Smooth muscle cell (in vitro differentiated cells): Measurements from ENCODE around the gene SEPTIN12. TPM values are rescaled to one million over a fixed set of nuclear protein-coding genes. Genes with fewer than 3 reads are reported as not detected.

Experiments used
- DNase-seq: peaks from one replicate; lab custom pipeline; 2025; ENCODE audit not compliant: unreplicated experiment; lab: John Stamatoyannopoulos, UW
- H2AFZ ChIP-seq: fragments of 200-600 bp; sonication (generic); 2 replicates; pipeline ENCODE4 v1.6.0; 2016; ENCODE audit warnings: antibody characterized with exemption, low read depth, mild to moderate bottlenecking
- H3F3A ChIP-seq: fragments of 200-600 bp; sonication (generic); 2 replicates; pipeline ENCODE4 v1.6.0; 2017; ENCODE audit warnings: antibody characterized with exemption, low read depth
- H3K27ac ChIP-seq: fragments of 200-600 bp; sonication (generic); 2 replicates; pipeline ENCODE4 v1.5.1; 2016; ENCODE audit warnings: low read depth, mild to moderate bottlenecking
- H3K27me3 ChIP-seq: fragments of 200-600 bp; sonication (generic); 2 replicates; pipeline ENCODE4 v1.6.1; 2016; ENCODE audit warnings: low read depth, mild to moderate bottlenecking
- H3K36me3 ChIP-seq: fragments of 200-600 bp; sonication (generic); 2 replicates; pipeline ENCODE4 v1.5.1; 2016; ENCODE audit warnings: low read depth
- H3K4me1 ChIP-seq: fragments of 200-600 bp; sonication (generic); 2 replicates; pipeline ENCODE4 v1.5.1; 2016; ENCODE audit warnings: low read depth
- H3K4me2 ChIP-seq: fragments of 200-600 bp; sonication (generic); 2 replicates; pipeline ENCODE4 v1.6.0; 2016; ENCODE audit warnings: mild to moderate bottlenecking
- H3K4me3 ChIP-seq: fragments of 200-600 bp; sonication (generic); 2 replicates; pipeline ENCODE4 v1.5.1; 2016; ENCODE audit warnings: mild to moderate bottlenecking
- H3K79me2 ChIP-seq: fragments of 200-600 bp; sonication (generic); 2 replicates; pipeline ENCODE4 v1.6.0; 2016; ENCODE audit warnings: low read depth, mild to moderate bottlenecking
- H3K9ac ChIP-seq: fragments of 200-600 bp; sonication (generic); 2 replicates; pipeline ENCODE4 v1.6.0; 2016; ENCODE audit warnings: low read depth
- H3K9me3 ChIP-seq: fragments of 200-600 bp; sonication (generic); replicated peaks from 2 replicates; pipeline ENCODE4 v1.5.1; 2016; ENCODE audit warnings: low read depth
- H4K20me1 ChIP-seq: fragments of 200-600 bp; sonication (generic); 2 replicates; pipeline ENCODE4 v1.6.0; 2016; ENCODE audit warnings: low read depth
- WGBS: methylation state at CpG from one replicate; pipeline ENCODE4 v1.1.7; 2016; ENCODE audit warnings: low lambda C conversion rate; 5-methylcytosine and 5-hydroxymethylcytosine counted together
- polyA plus RNA-seq: library from polyadenylated mRNA; unstranded; fragments of >200 nt; fragmentation: Nextera tagmentation; extraction: Ambion mirVana; gene quantifications from 2 replicates; pipeline ENCODE4 v1.2.1, GENCODE V29; 2016
- total RNA-seq: library from RNA; depleted of rRNA; stranded (reverse); fragments of >200 nt; gene quantifications from 2 replicates; pipeline ENCODE4 v1.2.3, GENCODE V29; 2014
- TF ChIP-seq, protein P1 (sequence below): fragments of 200-600 bp; sonication (generic); IDR thresholded peaks from 2 replicates; pipeline ENCODE4 v1.5.1; 2017; ENCODE audit warnings: borderline replicate concordance, mild to moderate bottlenecking, antibody characterized with exemption; ENCODE audit not compliant: insufficient read depth, poor library complexity, severe bottlenecking

SEPTIN12 gene
- total and polyA plus RNA-seq, 2 experiments from 2014 or later = not detected

DNA sequence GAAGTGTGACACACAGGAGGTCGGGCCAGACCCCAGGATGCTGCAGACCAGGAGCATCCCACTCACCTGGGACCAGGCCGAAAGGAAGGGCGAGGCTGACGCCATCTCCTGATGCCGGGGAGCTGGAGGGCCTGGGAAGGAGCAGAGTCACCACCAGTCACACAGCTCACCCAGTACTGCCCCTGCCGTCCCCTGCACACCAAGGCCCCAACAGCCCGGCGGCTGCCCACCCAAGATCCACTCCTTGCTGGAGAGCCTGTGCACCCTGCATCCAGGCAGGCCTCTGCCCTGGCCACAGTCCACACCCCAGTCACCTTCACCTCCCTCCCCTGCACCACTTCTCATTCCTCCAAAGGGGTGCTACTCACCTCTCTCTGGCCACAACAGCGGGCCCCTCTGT is 25.9 kb downstream of the SEPTIN12 start:
- no peaks in the 10 kb centered on the region for H3K36me3 ChIP-seq

DNA sequence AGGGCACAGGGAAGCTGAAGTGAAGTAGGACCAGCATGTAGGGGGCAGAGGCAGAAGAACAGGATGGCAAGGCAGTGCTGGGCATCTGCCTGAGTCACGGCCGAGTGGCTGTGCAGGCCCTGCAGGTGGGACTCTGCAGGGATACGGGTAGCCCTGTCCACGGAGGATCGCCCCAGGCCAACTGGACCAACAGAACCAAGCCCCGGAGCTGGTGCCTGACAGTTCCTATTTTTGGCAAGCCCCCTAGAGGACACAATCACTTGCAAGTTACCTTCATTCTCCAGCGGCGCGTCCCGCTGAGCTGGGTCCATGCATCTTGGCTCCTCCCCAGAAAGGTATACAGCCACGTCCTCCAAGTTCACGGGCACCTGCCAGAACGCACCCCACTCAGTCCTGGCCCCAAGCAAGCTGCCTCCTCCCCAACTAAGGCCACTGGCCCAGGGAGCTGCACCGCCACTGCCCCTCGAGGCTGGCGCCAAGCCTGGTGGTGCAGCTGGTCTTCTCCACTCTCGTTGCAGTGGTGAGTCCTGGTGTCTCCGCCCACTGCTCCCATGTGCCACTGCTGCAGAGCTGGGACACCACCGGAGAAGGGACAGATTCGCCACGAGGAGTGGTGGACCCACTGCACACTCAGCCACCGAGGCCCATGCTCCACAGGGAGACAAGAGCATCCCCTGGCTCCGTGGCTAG is 27.8 kb downstream of the SEPTIN12 start:
- Histone ChIP-seq H3K9ac (no peak overlapping the region), H3K36me3 (peaks cover 6% of the 10 kb centered on the region), H3K9me3 (no peaks in the 10 kb centered on the region), H3K4me2 (no peak overlapping the region), H3K79me2 (peaks cover 11% of the 10 kb centered on the region), H3K27me3 (no peaks in the 10 kb centered on the region), H3K4me1 (no peaks in the 10 kb centered on the region), H3K27ac (no peak overlapping the region), H4K20me1 (no peaks in the 10 kb centered on the region), H3F3A (no peaks in the 10 kb centered on the region), H2AFZ (no peak overlapping the region), H3K4me3 (no peak overlapping the region)
- 94% methylated on average over 23 of the region's 23 CpGs for WGBS
- TF ChIP-seq, protein P1, sequence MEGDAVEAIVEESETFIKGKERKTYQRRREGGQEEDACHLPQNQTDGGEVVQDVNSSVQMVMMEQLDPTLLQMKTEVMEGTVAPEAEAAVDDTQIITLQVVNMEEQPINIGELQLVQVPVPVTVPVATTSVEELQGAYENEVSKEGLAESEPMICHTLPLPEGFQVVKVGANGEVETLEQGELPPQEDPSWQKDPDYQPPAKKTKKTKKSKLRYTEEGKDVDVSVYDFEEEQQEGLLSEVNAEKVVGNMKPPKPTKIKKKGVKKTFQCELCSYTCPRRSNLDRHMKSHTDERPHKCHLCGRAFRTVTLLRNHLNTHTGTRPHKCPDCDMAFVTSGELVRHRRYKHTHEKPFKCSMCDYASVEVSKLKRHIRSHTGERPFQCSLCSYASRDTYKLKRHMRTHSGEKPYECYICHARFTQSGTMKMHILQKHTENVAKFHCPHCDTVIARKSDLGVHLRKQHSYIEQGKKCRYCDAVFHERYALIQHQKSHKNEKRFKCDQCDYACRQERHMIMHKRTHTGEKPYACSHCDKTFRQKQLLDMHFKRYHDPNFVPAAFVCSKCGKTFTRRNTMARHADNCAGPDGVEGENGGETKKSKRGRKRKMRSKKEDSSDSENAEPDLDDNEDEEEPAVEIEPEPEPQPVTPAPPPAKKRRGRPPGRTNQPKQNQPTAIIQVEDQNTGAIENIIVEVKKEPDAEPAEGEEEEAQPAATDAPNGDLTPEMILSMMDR = no peak
- DNase-seq = no peak

More for the DNA sequence above, 25.9 kb downstream of the SEPTIN12 start:
- no peaks in the 10 kb centered on the region for H4K20me1 ChIP-seq
- H3K79me2 ChIP-seq = peaks cover 23% of the 10 kb centered on the region
- no peaks in the 10 kb centered on the region for H3F3A ChIP-seq
- no peaks in the 10 kb centered on the region for H3K9me3 ChIP-seq
- H3K27ac ChIP-seq = no peak overlapping the region
- H3K9ac ChIP-seq = no peak overlapping the region
- TF ChIP-seq, protein P1 = no peak
- peaks cover 5% of the 10 kb centered on the region for H3K4me1 ChIP-seq
- no peak overlapping the region for H3K4me3 ChIP-seq
- H3K27me3 ChIP-seq = no peaks in the 10 kb centered on the region
- 99% methylated on average over 9 of the region's 9 CpGs for WGBS
- H3K4me2 ChIP-seq = no peak overlapping the region
- no peak for DNase-seq
- no peak overlapping the region for H2AFZ ChIP-seq

DNA sequence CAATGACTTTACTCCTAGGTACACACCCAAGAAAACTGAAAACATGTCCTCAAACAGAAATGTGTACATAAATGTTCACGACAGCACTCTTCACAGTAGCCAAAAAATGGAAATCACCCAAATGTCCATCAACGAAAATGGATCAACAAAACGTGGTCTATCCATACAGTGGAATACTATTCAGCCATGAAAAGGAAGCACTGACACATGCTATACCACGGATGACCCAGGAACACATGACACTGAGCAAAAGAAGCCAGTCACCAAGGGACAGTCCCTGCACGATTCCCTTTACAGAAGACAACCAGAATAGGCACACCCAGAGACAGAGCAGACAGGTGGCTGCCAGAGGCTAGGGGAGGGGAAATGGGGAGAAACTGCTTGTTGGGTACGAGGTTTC is 32.5 kb downstream of the SEPTIN12 start:
- TF ChIP-seq, protein P1 = no peak
- no peak for DNase-seq
- no peaks in the 10 kb centered on the region for H3K9me3 ChIP-seq
- H3K27me3 ChIP-seq = no peaks in the 10 kb centered on the region
- no peak overlapping the region for H3K4me3 ChIP-seq
- peaks cover 8% of the 10 kb centered on the region for H3K79me2 ChIP-seq
- H4K20me1 ChIP-seq = peaks cover 7% of the 10 kb centered on the region
- no peaks in the 10 kb centered on the region for H3F3A ChIP-seq
- WGBS = over 99% methylated on average over 6 of the region's 6 CpGs
- no peak overlapping the region for H3K9ac ChIP-seq
- H3K36me3 ChIP-seq = peaks cover 7% of the 10 kb centered on the region
- H3K4me2 ChIP-seq = no peak overlapping the region
- H3K4me1 ChIP-seq = no peaks in the 10 kb centered on the region
- H2AFZ ChIP-seq = no peak overlapping the region
- no peak overlapping the region for H3K27ac ChIP-seq

DNA sequence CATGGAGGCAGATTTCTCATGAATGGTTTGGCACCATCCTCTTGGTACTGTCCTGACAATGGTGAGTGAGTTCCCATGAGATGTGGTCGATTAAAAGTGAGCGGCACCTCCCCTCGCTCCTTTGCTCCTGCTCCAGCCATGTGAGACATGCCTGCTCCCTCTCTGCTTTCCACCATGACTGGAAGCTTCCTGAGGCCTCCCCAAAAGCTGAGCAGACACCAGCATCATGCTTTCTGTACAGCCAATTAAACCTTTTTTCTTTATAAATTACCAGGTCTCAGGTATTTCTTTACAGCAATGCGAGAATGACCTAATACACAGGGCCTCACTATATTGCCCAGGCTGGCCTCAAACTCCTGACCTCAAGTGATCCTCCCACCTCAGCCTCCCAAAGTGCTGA is 33.3 kb downstream of the SEPTIN12 start:
- Histone ChIP-seq H2AFZ (no peak overlapping the region), H3K79me2 (peaks cover 8% of the 10 kb centered on the region), H4K20me1 (peaks cover 7% of the 10 kb centered on the region), H3K9ac (no peak overlapping the region), H3F3A (no peaks in the 10 kb centered on the region), H3K4me3 (no peak overlapping the region), H3K27ac (no peak overlapping the region), H3K9me3 (no peaks in the 10 kb centered on the region), H3K4me2 (no peak overlapping the region), H3K36me3 (peaks cover 7% of the 10 kb centered on the region), H3K27me3 (no peaks in the 10 kb centered on the region), H3K4me1 (no peaks in the 10 kb centered on the region)
- WGBS = 98% methylated on average over 4 of the region's 4 CpGs
- TF ChIP-seq, protein P1 = no peak
- no peak for DNase-seq
